GM18909 (cell line): ENCODE data around the gene USP3.
"Not testable (repeated sequence)": the region's sequence is repeated elsewhere in the genome, so short reads cannot be mapped to it uniquely, and the experiment has no call there.

Source experiments
- ATAC-seq: cut with Tn5 transposase; IDR thresholded peaks from one replicate; pipeline ENCODE4 v1.9.1; 2021; ENCODE audit warnings: mild to moderate bottlenecking; ENCODE audit not compliant: unreplicated experiment, poor library complexity

The USP3 gene

DNA sequence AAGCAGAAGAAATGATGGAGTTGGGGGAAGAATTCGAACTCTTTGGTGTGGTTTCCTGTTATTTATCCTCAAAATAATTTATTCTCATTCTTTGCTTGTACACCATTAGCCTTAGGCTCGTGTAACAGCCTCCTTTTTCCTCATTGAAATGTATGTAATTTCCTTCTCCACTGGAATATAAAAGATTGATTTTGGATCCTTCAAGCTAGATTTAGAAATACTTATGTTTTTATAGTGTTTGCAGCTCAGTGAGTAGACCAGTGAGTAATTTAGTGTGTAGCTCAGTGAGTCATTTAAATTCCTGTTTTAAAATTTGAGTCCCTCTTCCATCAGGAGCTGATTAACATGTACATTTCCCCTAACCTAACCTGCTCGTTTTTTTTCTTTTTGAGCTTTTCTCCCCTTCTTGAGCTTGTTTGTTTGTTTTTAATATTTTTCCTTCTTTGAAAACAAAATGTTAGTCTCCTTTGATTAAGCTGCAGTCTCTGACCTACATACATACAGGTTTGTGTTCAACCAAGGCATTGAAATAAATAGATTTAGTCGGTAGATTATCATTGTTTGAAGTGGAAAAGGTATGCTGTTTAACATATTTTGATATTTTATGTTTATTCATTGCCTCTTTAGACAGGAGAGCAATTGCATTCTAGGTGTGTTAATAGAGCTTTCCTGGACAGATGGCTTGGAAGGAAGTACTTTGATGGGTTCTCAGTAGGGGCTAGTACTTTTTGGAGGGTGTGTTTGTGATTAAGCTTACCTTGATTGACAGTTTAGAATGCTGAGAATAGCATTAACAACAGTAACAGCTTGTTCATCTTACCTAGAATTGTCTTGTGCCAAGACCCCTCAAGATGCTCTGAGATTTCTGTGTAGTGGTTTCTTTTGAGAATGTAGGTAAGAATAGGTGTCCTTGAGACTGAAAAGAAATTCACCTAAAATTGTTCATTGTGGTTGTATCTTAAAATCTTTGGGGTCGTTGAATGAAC is 5.9 kb downstream of the USP3 start:
- no peak for ATAC-seq

DNA sequence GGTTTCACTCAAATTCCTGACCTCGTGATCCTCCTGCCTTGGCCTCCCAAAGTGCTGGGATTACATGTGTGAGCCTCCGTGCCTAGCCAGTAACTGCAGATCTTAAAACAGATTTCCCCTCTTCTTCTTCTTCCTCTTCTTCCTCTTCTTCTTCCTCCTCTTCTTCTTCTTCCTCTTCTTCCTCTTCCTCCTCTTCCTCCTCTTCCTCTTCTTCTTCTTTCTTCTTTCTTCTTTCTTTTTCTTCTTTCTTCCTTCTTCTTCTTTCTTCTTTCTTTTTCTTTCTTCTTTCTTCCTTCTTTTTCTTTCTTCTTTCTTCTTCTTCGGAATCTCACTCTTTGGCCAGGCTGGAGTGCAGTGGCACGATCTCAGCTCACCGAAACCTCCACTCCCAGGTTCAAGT is 7.8 kb downstream of the USP3 start:
- ATAC-seq: no peak

DNA sequence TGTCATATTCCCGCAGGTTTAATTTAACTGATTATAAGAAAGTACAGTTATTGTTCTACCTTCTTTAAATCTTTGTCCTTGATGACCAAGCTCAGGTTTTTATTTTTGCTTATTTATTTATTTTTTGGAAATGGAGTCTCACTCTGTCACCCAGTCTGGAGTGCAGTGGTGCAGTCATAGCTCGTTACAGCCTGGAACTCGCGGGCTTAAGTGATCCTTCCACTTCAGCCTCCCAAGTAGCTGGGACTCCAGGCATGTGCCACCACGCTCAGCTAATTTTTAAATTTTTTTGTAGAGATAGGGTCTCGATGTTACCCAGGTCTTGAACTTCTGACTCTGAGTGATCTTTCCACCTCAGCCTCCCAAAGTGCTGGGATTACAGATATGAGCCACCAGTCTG is 8.9 kb downstream of the USP3 start:
- ATAC-seq: no peak

DNA sequence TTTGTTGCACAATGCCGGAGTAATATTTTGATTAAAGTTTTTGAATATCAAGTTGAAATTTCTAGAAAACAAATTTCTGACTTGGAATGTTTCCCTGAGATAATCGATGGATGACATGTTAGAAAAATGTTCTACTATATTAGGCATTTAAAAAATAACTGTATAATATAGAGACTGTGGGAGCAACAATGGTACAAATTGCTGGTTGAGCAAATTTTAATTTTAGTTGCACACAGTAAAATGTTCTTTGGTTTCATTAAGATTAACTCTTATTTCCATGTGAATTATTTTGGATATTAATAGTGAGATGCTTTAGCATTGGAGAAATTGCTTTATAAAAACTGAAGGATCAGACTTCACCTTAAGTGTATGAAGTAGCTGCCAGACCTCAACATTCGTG is 9.3 kb downstream of the USP3 start:
- ATAC-seq: no peak

DNA sequence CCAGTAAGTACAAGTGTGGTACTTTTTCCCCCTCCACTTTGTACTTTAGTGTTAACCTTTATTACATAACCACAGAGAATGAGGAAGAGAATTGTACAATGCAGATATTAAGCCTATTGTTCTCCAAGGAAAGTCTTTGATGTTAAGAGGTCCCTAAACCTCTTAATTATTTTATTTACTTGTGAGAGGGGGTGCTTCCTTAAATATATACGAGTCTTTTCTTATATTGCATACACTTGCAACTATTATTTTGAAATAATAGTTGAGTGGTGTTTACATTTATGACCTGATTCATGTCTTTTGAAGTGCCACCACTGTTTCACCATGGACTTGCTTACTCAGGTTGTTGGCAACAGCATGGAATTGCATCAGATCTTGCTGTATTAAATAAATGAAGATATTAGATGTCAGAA is 10.1 kb downstream of the USP3 start:
- no peak for ATAC-seq

DNA sequence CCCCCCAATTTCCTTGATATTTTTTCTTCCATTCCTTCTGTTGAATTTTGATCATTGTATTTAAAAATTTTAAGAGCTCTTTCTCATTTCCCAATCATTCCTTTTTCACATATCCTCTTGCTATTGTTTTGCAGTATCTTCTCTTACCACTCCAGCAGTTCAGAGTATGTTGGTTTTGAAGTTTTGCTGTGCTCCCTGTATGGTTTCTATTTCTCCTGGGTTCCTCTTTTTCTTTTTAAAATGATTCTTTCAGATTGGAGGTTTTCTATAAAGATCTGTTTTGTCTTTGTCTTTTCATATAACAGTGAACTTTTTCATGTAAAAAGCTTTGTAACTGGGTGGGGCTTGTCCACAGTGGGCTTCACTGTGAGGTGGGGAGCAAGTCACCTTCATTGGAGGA is 12.8 kb downstream of the USP3 start:
- no peak for ATAC-seq

DNA sequence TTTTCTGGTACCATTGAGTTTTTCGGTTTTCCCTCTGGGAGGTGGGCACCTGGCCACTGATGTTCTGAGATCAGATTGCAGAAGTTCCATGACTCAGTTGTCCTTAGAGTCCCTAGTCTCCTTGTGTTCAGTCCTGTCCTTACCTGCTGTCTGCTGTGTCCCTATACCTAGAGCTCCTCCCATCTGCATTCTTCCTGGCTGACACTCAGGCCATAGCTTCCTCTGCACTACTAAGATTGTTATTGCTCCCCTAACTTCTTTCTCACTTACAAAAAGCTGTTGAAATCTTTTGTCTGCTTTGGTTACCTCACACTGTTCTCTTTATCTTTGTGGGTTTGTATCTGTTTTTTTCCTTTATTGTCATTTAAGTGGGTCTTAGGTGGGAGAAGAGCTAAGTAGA is 13.2 kb downstream of the USP3 start:
- no peak for ATAC-seq

DNA sequence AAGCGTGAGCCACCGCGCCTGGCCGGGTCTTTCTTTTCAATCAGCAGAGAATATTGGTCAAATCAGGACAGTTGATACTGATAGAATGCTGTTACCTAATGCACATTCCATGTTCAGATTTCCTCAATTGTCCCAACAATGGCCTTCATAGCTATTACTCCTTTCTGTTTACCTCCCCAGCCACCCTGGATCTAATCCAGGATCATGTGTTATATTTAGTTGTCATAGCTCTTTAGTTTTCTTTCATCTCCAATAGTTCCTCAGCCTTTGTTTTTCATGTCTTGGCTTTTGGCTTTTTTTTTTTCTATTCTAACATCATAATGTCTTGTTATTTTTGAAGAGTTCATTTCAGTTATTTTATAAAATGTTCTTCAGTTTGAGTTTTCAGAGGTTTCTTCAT is 14.6 kb downstream of the USP3 start:
- no peak for ATAC-seq

DNA sequence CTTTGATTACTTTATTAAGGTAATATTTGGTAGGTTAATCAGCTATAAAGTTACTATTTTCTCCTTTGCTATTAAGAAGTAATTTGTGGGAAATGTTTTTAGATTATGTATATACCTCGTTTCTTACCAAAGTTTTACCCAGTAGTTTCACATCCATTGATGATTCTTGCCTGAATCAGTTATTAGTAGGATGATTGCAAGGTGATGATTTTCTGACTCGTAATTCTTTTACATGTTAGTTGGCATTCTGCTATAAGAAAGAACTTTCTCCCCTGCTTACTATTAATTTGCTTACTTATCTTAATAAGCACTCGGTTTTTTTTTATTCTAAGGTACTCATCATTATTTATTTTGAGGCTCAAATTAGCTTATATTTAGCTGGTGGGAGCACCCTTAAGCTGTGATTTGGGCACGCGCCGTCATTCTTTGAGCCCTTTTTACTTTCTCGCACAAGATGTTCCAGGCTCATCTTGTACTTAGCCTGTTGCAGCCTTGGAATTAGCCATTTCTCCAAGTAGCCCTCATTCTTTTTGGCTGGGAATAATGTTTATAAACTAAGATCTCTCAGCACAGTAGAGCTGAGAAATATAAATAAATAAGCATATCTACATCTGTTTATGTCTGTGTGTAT is 15.3 kb downstream of the USP3 start:
- ATAC-seq: no peak

DNA sequence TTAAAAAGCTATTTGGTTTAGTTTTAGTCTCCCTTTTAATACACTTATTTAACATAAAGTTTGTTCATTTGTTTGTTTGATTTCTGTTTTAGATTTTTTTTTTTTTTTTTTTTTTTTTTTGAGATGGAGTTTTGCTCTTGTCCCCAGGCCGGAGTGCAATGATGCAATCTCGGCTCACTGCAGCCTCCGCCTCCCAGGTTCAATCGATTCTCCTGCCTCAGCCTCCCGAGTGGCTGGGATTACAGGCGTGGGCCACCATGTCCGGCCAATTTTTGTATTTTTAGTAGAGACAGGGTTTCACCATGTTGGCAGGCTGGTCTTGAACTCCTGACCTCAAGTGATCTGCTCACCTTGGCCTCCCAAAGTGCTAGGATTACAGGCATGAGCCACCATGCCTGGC is 16.1 kb downstream of the USP3 start:
- not testable (repeated sequence) for ATAC-seq

DNA sequence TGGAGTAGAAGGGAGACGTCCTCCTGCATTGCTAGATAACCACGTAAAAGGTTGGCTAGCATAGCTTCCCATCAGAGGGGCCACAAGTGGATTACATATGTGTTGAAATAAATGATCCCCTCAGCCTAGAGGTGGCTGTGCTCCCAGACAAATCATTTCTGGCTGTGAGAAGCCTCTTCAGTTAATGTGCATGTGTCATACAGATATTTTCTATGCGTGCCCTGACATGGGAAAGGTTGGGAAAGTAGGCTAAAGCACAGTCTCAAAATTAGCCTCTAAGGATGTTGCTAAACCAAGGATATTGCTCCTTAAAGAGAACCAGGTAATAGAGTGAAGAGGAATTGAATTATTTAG is 17.8 kb downstream of the USP3 start:
- no peak for ATAC-seq

DNA sequence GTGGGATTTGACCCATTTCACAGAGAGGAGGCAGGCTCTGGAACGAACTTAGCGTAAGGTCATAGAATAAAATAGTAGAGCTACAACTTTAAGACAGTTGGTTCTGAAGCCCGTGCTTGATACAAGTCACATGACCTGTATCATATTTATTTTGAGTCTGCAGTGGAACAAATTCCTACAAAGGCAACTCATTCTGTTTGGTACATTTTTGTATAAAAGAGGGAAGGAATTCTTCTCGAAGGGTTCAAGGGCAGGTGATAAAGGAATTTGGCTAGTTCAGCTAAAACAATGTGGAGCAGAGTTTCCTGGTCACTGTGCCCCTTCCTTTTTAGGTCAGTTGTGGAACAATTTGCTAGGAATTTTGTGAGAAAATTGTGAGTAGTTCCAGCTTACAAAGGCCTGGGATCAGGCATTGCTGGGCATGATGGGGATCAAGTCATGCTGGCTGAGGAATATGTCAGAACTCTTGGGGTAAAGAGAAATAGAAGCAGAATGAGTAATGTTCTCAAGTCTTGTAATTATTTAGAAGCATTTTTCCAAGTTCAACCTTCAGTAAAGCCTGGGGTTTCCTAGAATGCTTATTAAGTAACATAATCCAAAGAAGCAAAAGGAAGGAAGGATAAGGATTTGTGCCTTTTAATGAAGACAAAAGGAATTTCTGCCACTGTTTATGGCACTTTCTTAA is 19.1 kb downstream of the USP3 start:
- no peak for ATAC-seq

DNA sequence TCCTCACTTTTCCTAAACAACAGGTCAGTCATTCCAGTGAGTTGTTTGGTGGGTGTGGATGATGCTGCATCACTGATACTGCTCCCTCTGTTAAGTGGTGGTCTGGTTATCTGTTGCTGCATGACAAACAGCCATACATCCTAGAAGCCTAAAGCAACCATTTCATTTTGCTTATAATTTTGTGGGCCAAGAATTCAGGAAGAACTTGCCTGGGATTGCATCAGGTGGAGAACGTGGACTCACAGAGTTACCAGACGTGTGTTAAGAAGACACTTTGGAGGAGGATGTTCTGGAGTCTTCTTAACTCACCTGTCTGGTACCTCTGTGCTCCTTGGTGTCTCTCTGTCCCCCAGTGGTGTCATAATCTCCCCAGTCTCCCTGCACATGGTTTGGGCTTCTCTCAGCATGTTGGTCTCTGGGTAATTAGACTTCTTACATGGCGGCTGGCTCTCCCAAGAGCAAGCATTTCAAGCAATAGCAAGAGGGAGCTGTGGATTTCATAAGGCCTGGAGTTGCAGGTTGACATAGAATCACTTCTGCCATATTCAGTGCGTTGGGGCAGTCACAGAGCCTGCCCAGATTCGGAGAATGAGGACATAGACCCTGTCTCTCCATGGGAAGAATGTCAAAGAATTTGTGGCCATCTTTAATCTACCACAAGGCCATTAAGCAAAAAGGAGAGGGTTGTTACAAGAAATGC is 20.1 kb downstream of the USP3 start:
- no peak for ATAC-seq

DNA sequence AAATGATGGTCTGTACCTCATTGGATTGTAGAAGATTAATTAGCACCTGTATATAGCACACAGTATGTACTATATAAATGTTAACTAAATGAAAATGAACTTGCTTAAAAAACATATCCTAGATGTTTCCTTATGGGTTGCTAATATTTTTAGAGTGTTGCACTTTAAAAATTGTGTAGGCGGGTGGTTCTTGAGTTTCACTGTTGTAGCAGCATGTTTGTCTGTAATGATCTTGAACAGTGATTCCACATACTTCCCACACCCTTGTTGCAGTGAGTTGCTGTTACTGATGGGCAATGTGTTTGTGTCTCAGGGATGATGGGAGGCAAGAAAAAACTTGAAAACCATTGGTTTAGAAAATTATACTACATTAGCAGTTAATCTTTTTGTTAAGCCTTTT is 22.0 kb downstream of the USP3 start:
- no peak for ATAC-seq

DNA sequence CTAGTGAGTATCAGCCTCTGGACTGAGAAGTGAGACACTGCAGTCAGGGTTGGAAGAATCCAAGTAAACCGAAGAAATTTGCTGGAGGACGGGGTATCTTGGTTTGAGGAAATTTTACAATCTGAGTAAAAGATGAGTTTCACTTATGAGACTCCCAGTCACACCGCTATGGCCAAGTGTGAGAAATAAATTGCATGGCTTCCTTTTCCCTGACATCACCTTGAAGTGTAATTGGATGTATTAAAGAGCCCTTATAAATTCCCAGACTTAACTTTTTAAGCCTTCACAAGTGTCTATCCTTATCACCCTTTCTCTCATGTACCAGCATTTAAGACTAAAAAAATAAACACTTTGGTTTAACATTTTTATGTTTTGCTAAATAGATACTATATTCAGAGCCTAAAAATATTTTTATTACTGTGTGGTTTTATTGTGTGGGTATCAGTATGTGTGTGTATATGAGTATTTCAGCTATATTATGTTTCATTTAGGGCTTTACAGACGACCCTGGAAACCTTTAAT is 23.8 kb downstream of the USP3 start:
- no peak for ATAC-seq

DNA sequence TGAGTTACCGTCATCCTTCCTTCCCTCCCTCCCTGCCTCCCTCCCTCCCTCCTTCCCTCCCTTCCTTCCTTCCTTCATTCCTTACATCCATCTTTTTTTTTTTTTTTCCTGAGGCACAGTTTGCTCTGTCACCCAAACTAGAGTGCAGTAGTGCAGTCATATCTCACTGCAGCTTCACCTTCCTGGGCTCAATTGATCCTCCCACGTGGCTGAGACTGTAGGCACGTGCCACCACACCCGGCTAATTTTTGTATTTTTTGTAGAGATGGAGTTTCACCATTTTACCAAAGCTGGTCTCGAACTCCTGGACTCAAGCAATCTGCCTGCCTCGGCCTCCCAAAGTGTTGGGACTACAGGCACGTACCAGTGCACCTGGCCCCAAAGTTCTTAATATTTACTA is 25.8 kb downstream of the USP3 start:
- no peak for ATAC-seq

DNA sequence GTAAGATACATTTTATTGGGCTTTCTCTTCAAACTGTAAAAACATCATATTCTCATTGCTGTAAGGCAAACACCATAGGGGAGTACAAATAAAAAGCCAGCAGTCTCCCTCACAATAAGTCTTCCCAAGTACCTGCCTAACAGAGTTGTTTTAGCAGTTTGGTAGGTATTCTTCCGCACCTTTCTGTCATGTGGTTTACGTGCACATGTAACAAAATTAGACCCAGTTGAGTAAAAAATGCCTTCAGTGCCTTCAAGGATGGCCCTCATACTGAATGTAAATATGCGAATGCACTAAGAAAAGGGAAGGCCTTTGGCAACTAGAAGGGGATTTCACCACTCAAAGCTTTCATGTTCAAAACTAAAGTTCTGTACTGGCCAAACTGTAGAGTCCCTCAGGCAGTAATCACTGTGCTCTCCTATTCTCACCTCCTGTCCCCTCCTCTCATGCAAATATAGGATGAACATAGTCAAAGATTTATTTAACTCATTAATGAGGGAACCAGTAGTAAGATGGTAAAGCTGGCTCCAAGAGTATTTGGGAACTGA is 26.4 kb downstream of the USP3 start:
- no peak for ATAC-seq

DNA sequence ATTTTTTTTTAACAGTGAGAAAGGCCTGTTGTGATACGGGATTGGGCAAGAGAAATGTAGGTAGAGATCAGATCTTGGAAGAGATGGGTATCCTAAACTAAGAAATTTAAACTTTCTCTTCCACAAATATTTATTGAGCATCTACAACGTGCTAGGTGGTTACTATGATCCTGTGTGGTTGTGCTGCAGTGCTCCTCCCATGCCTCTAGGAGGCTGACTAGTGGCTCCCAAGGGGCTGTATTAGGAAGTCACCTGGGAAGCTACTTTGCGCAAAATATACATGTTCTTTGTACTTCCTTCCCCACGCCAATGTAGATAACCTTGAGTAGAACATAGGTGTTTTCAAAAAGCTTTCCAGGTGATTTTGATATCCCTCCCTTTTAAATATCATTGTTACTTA is 27.2 kb downstream of the USP3 start:
- ATAC-seq: no peak

DNA sequence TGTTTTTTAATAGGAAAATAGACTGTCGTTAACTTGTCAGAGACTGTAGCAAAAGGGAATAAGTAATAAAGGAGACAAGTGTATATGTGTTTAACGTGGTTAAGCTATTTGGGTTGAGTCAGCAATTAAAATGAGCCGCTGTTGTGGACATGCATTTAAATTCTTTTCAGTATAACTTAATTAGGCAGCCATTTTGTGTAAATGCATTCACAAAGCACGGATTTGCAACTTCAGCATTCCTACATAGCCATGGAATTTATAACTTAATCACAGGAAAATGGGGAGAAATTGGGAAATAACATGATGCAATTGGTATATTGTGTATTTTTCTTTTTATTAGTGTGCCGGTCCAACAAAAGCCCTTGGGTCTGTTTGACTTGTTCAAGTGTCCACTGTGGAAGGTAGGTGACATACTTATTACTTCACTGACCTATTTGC is 27.9 kb downstream of the USP3 start:
- ATAC-seq: no peak

DNA sequence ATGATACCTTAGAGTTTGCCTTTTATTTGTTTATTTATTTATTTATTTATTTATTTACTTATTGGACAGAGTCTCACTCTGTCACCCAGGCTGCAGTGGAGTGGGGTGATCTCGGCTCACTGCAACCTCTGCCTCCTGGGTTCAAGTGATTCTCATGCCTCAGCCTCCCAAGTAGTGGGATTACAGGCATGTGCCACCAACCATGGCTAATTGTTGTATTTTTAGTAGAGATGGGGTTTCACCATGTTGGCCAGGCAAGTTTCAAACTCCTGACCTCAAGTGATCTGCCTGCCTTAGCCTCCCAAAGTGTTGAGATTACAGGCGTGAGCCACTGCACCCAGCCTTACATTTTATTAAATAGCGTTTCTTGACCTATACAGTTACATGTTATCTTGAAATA is 30.5 kb downstream of the USP3 start:
- not testable (repeated sequence) for ATAC-seq
